Gastrocnemius medialis (tissue), 4 donors: ENCODE data around the gene EHD1. TPM values are rescaled to one million over a fixed set of nuclear protein-coding genes. Genes with fewer than 3 reads are reported as not detected.

Source experiments
- ATAC-seq, 2 donors: fragments of 150-250 bp; one replicate each; pipeline ENCODE4 v1.9.1; 2016
- DNase-seq, 2 donors: peaks; one replicate each; pipeline ENCODE4 v3.0.0-alpha.2; 2019
- H3K27ac ChIP-seq, 4 donors: fragments of 200-600 bp; sonication (generic); 1 replicate in 1 of 4; 2 replicates in 3 of 4; pipeline ENCODE4 v1.5.1; 2016 to 2018; ENCODE audit warnings: mild to moderate bottlenecking in 2 of 4, moderate library complexity in 1 of 4
- H3K27me3 ChIP-seq, 3 donors: fragments of 200-600 bp; sonication (generic) in 2 of 3; 1 replicate in 1 of 3; 2 replicates in 2 of 3; pipeline versions ENCODE4 v1.5.1 to v1.6.0; 2016 to 2019; ENCODE audit warnings: mild to moderate bottlenecking in 1 of 3, moderate library complexity in 1 of 3
- H3K36me3 ChIP-seq, 2 donors: fragments of 200-600 bp; sonication (generic) in 1 of 2; one replicate each; pipeline ENCODE4 v1.5.1; 2017 to 2018
- H3K4me1 ChIP-seq, 2 donors: fragments of 200-600 bp; sonication (generic) in 1 of 2; one replicate each; pipeline ENCODE4 v1.5.1; 2016 to 2017; ENCODE audit warnings: mild to moderate bottlenecking in 2 of 2
- H3K4me3 ChIP-seq, 4 donors: fragments of 200-600 bp; sonication (generic) in 3 of 4; 1 replicate in 1 of 4; 2 replicates in 3 of 4; pipeline ENCODE4 v1.5.1; 2016 to 2019; ENCODE audit warnings: mild to moderate bottlenecking in 2 of 4
- H3K9me3 ChIP-seq, 3 donors: fragments of 200-600 bp; sonication (generic) in 2 of 3; 1 replicate in 1 of 3; 2 replicates in 2 of 3; pipeline ENCODE4 v1.5.1; 2016 to 2019
- POLR2A ChIP-seq, 2 donors: fragments of 450-650 bp; IDR thresholded peaks; one replicate each; pipeline ENCODE4 v1.6.1; 2017; ENCODE audit warnings: antibody characterized with exemption in 2 of 2, mild to moderate bottlenecking in 2 of 2, moderate library complexity in 2 of 2
- in situ Hi-C, 4 donors: fragments of 200-750 bp; cut with MboI; loops; one replicate each; pipeline versions ENCODE4 v1.15.0 to v1.8.0; 2017; ENCODE audit warnings: low sequenced_read_pairs in 4 of 4
- intact Hi-C: fragments of 100-400 bp; cut with DNase I; formaldehyde crosslinking; loops from one replicate; pipeline ENCODE4 v1.15.1; 2023; ENCODE audit warnings: low total_unique reads
- total RNA-seq, 4 donors: library from RNA; depleted of rRNA; stranded (reverse); fragments of >200 nt; gene quantifications; one replicate each; pipeline versions ENCODE4 v1.1.0 to v1.2.3, GENCODE V29; 2016
- TF ChIP-seq, protein P1 (sequence below), 5 experiments: fragments of 450-650 bp in 3 of 5; fragments of 200-600 bp in 2 of 5; sonication (generic) in 2 of 5; IDR thresholded peaks in 4 of 5; conservative IDR thresholded peaks in 1 of 5; 1 replicate in 4 of 5; 2 replicates in 1 of 5; pipeline ENCODE4 v1.5.1; 2016 to 2019; ENCODE audit warnings: antibody characterized with exemption in 5 of 5, mild to moderate bottlenecking in 3 of 5, moderate library complexity in 3 of 5

Gene EHD1
- total RNA-seq, 4 donors from 2014 or later = 24.8 to 46.2 (median 31.3) TPM

DNA sequence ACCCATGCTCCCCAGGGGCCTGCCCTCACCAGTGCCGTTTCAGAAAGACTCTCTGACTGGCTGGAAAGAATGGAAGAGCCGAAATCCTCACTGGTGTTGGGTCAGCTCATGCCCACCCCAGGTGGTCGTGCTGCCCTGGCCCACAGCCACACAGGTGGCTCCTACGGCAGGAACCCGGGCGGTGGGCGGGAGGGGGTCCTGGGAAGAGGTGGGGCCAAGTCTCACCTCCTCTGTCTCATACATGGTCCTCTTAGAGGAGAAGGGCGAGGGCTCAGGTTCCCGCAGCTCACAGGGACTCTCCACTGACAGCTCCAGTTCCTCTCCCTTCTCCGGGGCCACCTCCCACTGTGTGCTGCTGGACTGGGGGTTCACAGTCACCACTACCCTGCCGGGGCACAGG lies 30.3 kb upstream of the EHD1 start:
- no peaks in the 10 kb centered on the region for H3K27me3 ChIP-seq
- no peak overlapping the region for H3K4me3 ChIP-seq
- no peaks in the 10 kb centered on the region for H3K4me1 ChIP-seq
- intact Hi-C loops = no loop called here
- TF ChIP-seq POLR2A (IDR thresholded peaks at IDR 0.05) = no peak
- TF ChIP-seq, protein P1, sequence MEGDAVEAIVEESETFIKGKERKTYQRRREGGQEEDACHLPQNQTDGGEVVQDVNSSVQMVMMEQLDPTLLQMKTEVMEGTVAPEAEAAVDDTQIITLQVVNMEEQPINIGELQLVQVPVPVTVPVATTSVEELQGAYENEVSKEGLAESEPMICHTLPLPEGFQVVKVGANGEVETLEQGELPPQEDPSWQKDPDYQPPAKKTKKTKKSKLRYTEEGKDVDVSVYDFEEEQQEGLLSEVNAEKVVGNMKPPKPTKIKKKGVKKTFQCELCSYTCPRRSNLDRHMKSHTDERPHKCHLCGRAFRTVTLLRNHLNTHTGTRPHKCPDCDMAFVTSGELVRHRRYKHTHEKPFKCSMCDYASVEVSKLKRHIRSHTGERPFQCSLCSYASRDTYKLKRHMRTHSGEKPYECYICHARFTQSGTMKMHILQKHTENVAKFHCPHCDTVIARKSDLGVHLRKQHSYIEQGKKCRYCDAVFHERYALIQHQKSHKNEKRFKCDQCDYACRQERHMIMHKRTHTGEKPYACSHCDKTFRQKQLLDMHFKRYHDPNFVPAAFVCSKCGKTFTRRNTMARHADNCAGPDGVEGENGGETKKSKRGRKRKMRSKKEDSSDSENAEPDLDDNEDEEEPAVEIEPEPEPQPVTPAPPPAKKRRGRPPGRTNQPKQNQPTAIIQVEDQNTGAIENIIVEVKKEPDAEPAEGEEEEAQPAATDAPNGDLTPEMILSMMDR (IDR thresholded peaks at IDR 0.05 in 4 of 5, conservative IDR thresholded peaks at IDR 0.05 in 1 of 5) = no peak
- no peak for ATAC-seq
- in situ Hi-C loops = no loop called here
- peaks cover 0 to 99% of the 10 kb centered on the region in 2 donors for H3K36me3 ChIP-seq
- no peak overlapping the region for H3K27ac ChIP-seq
- DNase-seq = no peak
- H3K9me3 ChIP-seq = no peaks in the 10 kb centered on the region

DNA sequence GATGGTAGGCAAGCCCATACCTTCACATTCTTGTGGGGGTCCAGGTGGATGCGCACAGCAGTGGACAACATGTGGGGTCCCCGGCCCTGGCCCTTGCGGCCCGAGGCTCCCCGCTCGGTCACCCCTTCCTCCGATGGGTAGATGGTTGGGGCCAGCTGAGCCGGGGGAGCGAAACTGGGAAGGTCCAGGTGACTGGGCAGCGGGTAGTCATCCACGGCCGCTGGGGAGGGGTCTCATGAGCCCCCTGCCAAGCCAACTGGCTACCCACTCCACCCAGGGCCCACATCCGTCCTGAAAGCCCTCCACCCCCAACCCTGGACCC lies 27.9 kb upstream of the EHD1 start:
- Histone ChIP-seq H3K27me3 (no peaks in the 10 kb centered on the region), H3K9me3 (no peaks in the 10 kb centered on the region), H3K4me3 (no peak overlapping the region), H3K36me3 (peaks cover 7 to 99% of the 10 kb centered on the region in 2 donors), H3K27ac (no peak overlapping the region), H3K4me1 (no peaks in the 10 kb centered on the region)
- TF ChIP-seq, protein P1 (IDR thresholded peaks at IDR 0.05 in 4 of 5, conservative IDR thresholded peaks at IDR 0.05 in 1 of 5) = no peak
- no peak for TF ChIP-seq POLR2A (IDR thresholded peaks at IDR 0.05)
- no peak for DNase-seq
- intact Hi-C loops (no loop called here), in situ Hi-C loops (no loop called here)
- ATAC-seq = no peak

DNA sequence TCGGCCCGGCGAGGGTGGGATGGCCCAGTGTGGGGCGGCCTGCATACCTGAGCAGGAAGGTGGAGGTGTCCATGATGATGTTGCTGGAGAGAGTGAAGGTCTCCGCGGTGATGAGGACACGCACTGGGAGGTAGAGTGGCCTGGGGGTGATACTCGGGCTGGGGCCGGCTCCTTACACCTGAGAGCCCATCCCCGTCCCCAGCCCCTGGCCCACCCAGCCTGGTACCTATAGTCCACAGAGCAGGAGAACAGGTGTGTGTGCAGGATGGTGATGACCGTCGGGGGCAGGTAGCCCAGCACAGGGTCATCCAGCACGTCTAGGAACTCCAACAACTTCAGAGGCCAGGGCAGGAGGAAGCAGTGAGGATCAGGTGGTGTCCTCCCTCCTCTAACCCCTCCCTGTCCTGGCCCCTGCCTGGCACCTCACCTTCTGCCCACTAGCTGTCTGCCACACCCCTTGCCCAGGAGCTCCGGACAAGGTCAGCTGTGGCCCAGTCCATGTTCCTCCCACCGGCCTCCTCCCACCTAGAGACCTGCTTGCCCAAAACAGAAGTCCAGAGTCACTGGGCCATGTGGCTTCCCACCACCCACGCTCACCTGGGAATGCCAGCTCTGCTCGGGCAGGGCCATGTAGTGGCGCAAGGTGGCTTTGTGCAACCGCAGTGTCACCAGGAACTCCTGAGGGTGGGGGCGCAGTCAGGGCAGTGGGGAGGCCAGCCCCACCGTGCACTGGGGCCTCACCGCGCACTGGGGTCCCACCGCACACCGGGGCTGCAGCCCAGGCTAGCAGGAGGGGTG lies 27.3 kb upstream of the EHD1 start:
- Histone ChIP-seq H3K27ac (no peak overlapping the region), H3K9me3 (no peaks in the 10 kb centered on the region), H3K27me3 (no peaks in the 10 kb centered on the region), H3K4me3 (no peak overlapping the region), H3K4me1 (no peaks in the 10 kb centered on the region), H3K36me3 (peaks cover 7 to 96% of the 10 kb centered on the region in 2 donors)
- TF ChIP-seq, protein P1 (IDR thresholded peaks at IDR 0.05 in 4 of 5, conservative IDR thresholded peaks at IDR 0.05 in 1 of 5) = no peak
- TF ChIP-seq POLR2A (IDR thresholded peaks at IDR 0.05) = no peak
- intact Hi-C loops = no loop called here
- ATAC-seq (no peak), DNase-seq (no peak)
- in situ Hi-C loops = no loop called here

DNA sequence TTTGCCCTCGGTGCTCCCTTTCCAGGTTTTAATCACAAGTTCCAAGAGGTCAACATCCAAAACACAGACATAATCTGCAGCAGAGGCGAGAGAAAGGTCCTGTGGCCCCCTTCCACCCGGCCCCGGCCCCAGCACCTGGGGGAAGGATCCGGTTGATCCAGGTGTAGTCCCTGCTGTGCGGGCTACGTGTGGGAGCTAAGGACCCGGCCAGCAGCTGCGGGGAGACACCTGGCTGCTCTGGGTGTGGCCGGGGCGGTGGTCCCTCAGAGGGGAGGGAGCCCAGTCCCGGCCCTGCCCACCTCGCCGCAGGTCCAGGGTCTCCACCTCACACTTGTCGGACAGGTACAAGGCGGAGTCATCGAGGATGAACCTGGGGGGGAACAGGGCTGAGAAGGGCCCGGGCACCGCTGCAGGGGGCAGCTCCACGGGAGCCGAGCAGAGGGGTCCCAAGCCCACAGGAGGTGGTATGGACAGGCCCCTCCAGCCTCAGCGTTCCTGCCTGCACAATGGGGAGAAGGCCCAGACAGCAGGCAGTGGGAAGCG lies 24.9 kb upstream of the EHD1 start:
- peaks cover 7 to 84% of the 10 kb centered on the region in 2 donors for H3K36me3 ChIP-seq
- DNase-seq = no peak
- H3K27ac ChIP-seq = no peak overlapping the region
- H3K4me3 ChIP-seq = no peak overlapping the region
- no peaks in the 10 kb centered on the region for H3K4me1 ChIP-seq
- in situ Hi-C loops (no loop called here), intact Hi-C loops (no loop called here)
- no peaks in the 10 kb centered on the region for H3K9me3 ChIP-seq
- no peaks in the 10 kb centered on the region for H3K27me3 ChIP-seq
- ATAC-seq = no peak
- TF ChIP-seq, protein P1 (IDR thresholded peaks at IDR 0.05 in 4 of 5, conservative IDR thresholded peaks at IDR 0.05 in 1 of 5) = no peak
- TF ChIP-seq POLR2A (IDR thresholded peaks at IDR 0.05) = no peak
